Left cardiac atrium (tissue), 4 donors: ENCODE measurements around the gene DYSF. TPM values are rescaled to one million over a fixed set of nuclear protein-coding genes. Genes with fewer than 3 reads are reported as not detected.

Experiments used
- ATAC-seq, 2 donors: fragments of 200-7000 bp; cut with Tn5 transposase; one replicate each; pipeline ENCODE4 v1.9.1; 2020; ENCODE audit warnings: mild to moderate bottlenecking in 2 of 2, moderate library complexity in 2 of 2
- DNase-seq: peaks from one replicate; pipeline ENCODE4 v3.0.0-alpha.2; 2020
- intact Hi-C, 2 donors: fragments of 100-400 bp; cut with DNase I; formaldehyde crosslinking; loops; one replicate each; pipeline versions ENCODE4 v1.14.1 to v1.15.1; 2022 to 2023
- total RNA-seq, 2 donors: library from RNA; stranded (reverse); fragmentation: NEBNext Ultra II Directional; extraction: Animal tissue kit (Norgen Biotek cat#: 25700); gene quantifications; one replicate each; pipeline ENCODE4 v1.2.1, GENCODE V29; 2021
- donor health status: DM: no; HTN: yes; CAD: no.
- donor health status: DM: no; HTN: yes; CAD: no; lungs with severe emphysema.
- donor health status: DM: yes; HTN: yes; CAD: no.
- donor health status: Dilated cardiomyopathy.

Gene DYSF
- total RNA-seq, 2 donors from 2014 or later = 36.8 to 45.8 TPM

GRCh38 chr2:71466301-71467179, 13.2 kb downstream of the DYSF start:
- peak; percentile 70 for DNase-seq
- intact Hi-C loops = loop anchor here in 1 of 2 donors (10.0 kb wide), 1 partner anchor 48 kb away; no protein-coding TSS in a partner anchor

DNA sequence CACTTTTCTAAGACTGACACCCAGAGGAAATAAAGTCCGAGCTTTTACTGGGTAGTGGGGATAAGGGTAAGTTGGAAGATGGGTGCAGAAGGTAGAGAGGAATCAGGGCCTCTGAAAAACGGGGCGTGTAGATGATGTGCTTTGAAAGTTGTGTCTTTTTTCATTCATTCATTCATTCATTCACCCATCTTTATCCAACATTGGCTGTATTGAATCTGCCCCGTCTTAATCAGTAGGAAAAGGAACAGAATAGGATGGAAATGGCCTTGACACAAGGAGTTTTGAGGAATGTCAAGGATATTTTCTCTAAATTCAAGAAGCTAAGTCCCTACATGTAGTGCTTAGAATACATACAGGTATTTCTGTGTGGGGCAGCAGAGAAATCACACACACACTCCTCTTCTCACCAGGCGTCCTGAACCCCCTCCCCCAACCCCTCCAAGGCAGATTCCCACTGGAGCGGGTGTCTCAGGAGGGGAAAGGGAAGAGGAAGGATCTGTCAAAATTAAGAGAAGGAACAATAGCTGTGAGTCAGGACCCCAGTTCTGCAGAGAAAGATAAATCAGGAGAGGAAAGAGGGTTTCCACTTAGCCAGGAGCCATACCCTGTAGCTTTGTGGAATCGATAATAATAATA, 13.9 kb downstream of the DYSF start:
- ATAC-seq = peak in 1 of 2 donors; percentile 2
- no peak for DNase-seq
- intact Hi-C loops = loop anchor here in 1 of 2 donors (10.0 kb wide), 1 partner anchor 48 kb away; no protein-coding TSS in a partner anchor

More at GRCh38 chr2:71466301-71467179, 13.2 kb downstream of the DYSF start:
- peak; percentile 81 to 83 for ATAC-seq

DNA sequence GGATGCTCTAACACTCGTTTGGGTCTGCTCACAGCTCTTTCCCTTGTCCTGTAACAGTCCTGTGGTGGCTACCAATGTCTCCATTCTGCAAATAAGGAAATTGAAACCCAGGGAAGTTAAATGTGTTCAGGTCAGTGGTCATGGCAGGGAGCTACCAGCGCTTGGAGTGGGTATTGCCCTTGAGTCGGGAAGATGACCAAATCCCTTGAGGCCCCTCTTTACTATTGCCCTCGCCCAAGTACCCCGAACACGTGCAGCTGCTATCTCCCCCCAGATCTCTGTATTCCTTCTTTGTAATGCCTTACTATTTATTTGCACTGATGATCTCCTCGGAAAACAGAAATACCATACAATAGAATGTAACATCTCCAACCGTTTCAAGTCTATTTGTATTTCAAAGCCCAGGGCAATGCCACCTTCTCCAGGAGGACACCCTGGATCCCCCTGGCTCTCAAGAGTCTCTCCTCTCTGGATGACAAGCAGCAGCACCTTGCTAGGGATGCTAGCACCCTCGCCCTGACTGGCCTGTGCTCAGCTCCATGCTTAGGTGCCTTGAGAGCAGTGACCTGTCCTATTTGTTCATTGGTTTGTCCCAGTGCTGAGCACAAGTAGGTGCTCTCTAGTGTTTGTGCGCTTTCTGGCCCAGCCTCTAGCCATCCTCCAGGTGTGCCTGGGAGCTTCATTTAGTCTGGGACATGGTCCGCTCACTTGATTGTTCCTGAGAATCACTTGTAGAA, 15.1 kb downstream of the DYSF start:
- ATAC-seq (no peak), DNase-seq (no peak)
- intact Hi-C loops = loop anchor here in 1 of 2 donors (10.0 kb wide), 1 partner anchor 46 kb away; no protein-coding TSS in a partner anchor

- DNase-seq (no peak), ATAC-seq (peak; percentile 29 to 44)
- intact Hi-C loops = loop anchor here in 1 of 2 donors (10.0 kb wide), 1 partner anchor 45 kb away; no protein-coding TSS in a partner anchor
Observed at GRCh38 chr2:71469403-71470398, 16.3 kb downstream of the DYSF start.

DNA sequence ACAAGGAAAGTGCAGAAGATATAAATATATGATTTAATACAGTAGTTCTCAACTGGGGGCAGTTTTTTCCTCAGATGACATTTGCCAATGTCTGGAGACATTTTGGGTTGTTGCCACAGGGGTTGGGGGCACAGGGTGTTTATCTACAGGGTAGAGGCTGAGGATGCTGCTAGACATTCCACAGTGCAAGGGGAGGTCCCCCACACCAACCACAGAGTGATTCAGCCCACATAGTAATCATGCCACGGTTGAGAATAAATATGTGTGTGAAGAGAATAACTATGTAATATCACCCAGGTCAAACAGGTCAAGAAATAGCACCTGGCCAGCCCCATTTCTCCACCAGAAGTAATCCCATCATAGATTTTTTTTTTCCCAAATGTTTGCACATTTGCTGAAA, 17.9 kb downstream of the DYSF start:
- DNase-seq (no peak), ATAC-seq (no peak)
- intact Hi-C loops = no loop called here

DNA sequence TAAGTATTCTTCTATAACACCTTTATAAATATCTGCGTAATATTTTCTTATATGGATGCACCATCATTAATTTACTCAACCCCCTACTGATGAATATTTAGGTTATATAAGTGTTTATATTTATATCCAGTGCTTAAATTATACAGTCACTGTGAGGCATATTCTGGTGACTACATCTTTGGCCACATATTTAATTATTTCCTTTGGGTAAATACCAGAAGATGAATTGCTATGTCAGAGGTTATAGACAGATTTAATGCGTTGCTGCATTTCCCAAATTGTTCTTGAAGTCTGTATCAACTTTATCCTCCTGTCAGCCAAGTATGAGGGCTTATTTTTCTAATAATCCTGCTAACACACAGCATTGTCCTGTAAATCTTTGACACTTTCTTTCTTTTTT, 18.7 kb downstream of the DYSF start:
- intact Hi-C loops = no loop called here
- ATAC-seq (no peak), DNase-seq (no peak)

DNA sequence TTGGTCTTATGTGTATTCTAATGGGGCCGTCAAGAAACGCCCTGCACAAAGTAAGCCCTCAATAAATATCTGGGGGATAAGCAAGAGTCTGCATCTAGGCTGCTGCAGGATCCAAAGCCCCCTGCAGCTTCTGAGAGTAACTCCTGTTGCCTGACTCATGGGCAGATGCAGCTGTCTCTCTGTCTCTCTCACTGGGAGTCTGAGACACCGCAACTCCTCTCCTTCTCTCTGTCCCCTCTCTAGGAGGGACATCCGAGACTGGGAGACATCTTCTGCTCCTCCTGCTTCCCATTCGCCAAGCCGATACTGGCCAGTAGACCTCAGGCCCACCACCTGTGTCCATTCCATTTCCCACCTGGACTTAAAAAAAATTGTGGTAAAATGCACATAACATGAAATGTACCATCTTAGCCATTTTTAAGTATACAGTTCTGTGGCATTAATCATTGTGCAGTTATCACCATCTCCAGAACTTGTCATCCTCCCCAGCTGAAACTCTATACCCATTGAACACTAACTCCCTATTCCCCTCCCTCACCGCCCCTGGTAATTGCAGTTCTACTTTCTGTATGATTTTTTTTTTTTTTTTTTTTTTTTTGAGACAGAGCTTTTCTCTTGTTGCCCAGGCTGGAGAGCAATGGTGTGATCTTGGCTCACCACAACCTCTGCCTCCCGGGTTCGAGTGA, 20.1 kb downstream of the DYSF start:
- DNase-seq (no peak), ATAC-seq (no peak)
- intact Hi-C loops = no loop called here

- no peak for DNase-seq
- intact Hi-C loops = no loop called here
- ATAC-seq = peak in 1 of 2 donors; percentile 6
Observed at GRCh38 chr2:71474116-71474743, 20.9 kb downstream of the DYSF start.

DNA sequence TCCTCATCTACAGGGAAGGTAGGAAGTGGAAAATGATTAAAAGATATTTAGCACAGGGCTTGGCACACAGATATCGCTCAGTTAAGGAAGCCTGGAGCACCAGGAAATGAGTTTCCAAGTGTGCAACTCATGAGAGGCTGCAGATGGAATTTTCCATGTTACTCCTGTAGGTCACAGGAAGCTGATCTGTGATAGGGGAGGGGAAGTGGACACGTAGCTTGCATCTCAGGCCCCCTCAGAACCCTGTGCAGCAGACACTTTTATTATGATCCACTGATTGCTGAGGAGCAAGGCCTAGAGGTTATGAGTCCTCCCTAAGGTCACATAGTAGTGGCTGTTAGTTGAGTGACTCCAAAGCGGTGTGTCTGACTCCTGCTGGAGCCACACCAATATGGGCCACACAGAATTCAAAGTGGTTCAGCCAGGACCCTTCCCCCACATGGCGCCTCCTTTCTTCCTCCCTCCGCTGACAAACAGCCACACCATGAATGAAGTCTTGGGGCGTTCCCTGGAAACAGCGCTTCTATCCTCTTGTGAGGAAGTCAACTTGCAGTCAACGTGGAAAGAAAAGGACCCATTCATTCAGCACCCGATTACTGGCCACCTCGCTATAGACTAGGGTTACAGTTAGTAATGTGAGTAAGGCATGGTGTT, 21.5 kb downstream of the DYSF start:
- intact Hi-C loops = no loop called here
- DNase-seq (peak; percentile 57), ATAC-seq (peak; percentile 57 to 69)

- no peak for ATAC-seq
- intact Hi-C loops = no loop called here
- DNase-seq = no peak
Observed at GRCh38 chr2:71476495-71476894, 23.1 kb downstream of the DYSF start.

DNA sequence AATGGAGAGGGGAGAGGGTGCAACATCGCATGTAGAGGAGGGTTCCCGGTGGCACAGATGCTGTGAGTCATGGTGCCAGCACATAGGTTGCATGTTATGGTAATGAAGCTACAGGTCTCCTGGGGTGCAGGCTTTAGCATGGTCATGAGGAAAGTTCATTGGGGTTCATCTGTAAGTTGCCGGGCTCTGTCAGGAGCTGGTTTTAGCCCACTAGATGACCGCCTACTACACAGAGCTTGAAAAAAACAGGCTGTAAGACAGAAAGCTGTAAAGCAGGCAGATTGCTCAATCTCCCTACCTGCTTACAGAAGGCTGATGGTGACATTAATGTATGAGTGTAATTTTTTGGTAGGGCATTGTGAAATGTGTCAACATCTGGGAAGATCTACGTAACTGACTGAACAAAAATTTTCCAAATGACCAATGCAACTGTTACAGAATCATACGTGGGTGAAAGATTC, 23.9 kb downstream of the DYSF start:
- DNase-seq (no peak), ATAC-seq (no peak)
- intact Hi-C loops = no loop called here

- intact Hi-C loops = no loop called here
- DNase-seq = no peak
Observed at GRCh38 chr2:71478806-71479205, 25.4 kb downstream of the DYSF start.

GRCh38 chr2:71479261-71479660, 25.9 kb downstream of the DYSF start:
- ATAC-seq (no peak), DNase-seq (no peak)
- intact Hi-C loops = no loop called here

More at GRCh38 chr2:71478806-71479205, 25.4 kb downstream of the DYSF start:
- ATAC-seq = no peak

- DNase-seq = no peak
- ATAC-seq = no peak
- intact Hi-C loops = no loop called here
Observed at GRCh38 chr2:71481111-71481510, 27.8 kb downstream of the DYSF start.

DNA sequence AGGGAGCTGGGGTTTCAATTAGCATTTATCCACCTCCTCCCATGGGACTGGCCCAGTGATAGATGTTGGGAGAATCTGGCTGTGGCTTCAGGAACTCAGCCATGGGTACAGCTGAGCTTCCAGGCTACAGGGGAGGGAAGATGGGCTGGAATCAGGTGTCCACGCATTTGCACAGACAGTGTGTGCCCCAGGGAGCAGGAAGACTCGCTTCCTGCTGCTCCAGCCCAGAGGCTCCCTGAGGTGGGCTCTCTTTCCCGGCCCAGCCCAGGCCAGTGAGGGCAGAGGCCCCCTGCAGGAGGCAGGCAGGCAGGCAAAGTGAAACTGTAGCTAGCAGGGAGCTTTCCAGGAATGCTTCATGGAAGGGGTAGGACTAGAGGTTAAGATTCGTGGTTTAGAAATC, 28.7 kb downstream of the DYSF start:
- ATAC-seq = no peak
- intact Hi-C loops = no loop called here
- no peak for DNase-seq

DNA sequence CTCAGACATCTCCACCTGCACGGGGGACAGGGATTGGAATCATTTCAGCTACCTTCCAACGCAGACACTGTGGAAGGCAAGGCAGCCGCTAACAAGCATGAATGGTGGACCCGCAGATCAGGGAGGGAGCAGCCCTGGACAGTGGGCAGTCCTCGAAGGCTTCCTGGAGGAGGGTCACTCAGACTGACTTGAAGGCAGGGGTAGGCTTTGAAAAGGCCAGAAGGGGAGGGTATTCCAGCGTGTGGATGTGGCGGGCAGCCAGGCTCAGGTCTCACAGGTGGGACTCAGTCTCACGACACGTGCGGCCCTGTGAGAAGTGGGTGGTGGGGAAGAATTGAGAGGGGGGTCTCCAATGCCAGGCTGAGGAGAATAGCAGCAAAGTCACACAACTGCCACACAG, 29.9 kb downstream of the DYSF start:
- DNase-seq (no peak), ATAC-seq (no peak)
- intact Hi-C loops = no loop called here

- DNase-seq (no peak), ATAC-seq (no peak)
- intact Hi-C loops = no loop called here
Observed at GRCh38 chr2:71484354-71484753, 31.0 kb downstream of the DYSF start.
